A673 (cell line): Measurements from ENCODE around the gene SOWAHB. TPM values are rescaled to one million over a fixed set of nuclear protein-coding genes. Genes with fewer than 3 reads are reported as not detected.
"Not testable (repeated sequence)": the region's sequence is repeated elsewhere in the genome, so short reads cannot be mapped to it uniquely, and the experiment has no call there.

Experiments
- BruUV-seq: library from RNA; stranded (reverse); fragments of 400-500 nt; replicated peaks from 2 replicates; lab custom pipeline; 2021; lab: Mats Ljungman, UMichigan
- CTCF ChIA-PET: fragments of 300-600 bp; sonication (Branson Sonifier 250); formaldehyde crosslinking; loops from one replicate; lab custom pipeline; 2022; ENCODE audit warnings: antibody characterized with exemption; lab: Charles Lee
- POLR2A ChIA-PET: fragments of 300-600 bp; sonication (Branson Sonifier 250); formaldehyde crosslinking; loops from one replicate; lab custom pipeline; 2022; ENCODE audit warnings: antibody characterized with exemption; ENCODE audit not compliant: low non-redundant PET; lab: Charles Lee
- DNase-seq: peaks from one replicate; pipeline ENCODE4 v3.0.0-alpha.2; 2015; ENCODE audit warnings: low spot score
- H3K27ac ChIP-seq: fragments of 200-600 bp; sonication (generic); 2 replicates; pipeline ENCODE4 v1.5.1; 2016; ENCODE audit warnings: mixed run types, low read depth, mild to moderate bottlenecking, mixed read lengths, antibody characterized with exemption, low read length; ENCODE audit not compliant: poor library complexity, severe bottlenecking
- H3K27me3 ChIP-seq: fragments of 200-600 bp; sonication (generic); replicated peaks from 2 replicates; pipeline ENCODE4 v1.6.1; 2017; ENCODE audit warnings: mixed run types, low read depth, mild to moderate bottlenecking, mixed read lengths, antibody characterized with exemption, low read length; ENCODE audit not compliant: insufficient read depth, poor library complexity
- H3K36me3 ChIP-seq: fragments of 200-600 bp; sonication (generic); 2 replicates; pipeline ENCODE4 v1.6.1; 2016; ENCODE audit warnings: mixed run types, mild to moderate bottlenecking, mixed read lengths, antibody characterized with exemption, low read length; ENCODE audit not compliant: insufficient read depth, poor library complexity, severe bottlenecking
- H3K4me1 ChIP-seq: fragments of 200-600 bp; sonication (generic); 2 replicates; pipeline ENCODE4 v1.6.1; 2017; ENCODE audit warnings: mixed run types, mild to moderate bottlenecking, mixed read lengths, antibody characterized with exemption, low read length; ENCODE audit not compliant: insufficient read depth, poor library complexity, severe bottlenecking
- H3K4me3 ChIP-seq: fragments of 200-600 bp; sonication (generic); 2 replicates; pipeline ENCODE4 v1.5.1; 2016; ENCODE audit warnings: low read depth, mixed run types, mild to moderate bottlenecking, mixed read lengths, low read length; ENCODE audit not compliant: poor library complexity, severe bottlenecking
- H3K9me3 ChIP-seq: fragments of 200-600 bp; sonication (generic); 2 replicates; pipeline ENCODE4 v1.6.1; 2016; ENCODE audit warnings: mixed run types, low read depth, mild to moderate bottlenecking, mixed read lengths, antibody characterized with exemption, low read length; ENCODE audit not compliant: poor library complexity, severe bottlenecking
- EZH2 ChIP-seq: fragments of 200-600 bp; sonication (generic); IDR thresholded peaks from 2 replicates; pipeline ENCODE4 v1.6.1; 2017; ENCODE audit warnings: borderline replicate concordance, low read depth, mild to moderate bottlenecking, mixed read lengths, antibody characterized with exemption, low read length; ENCODE audit not compliant: poor library complexity, severe bottlenecking
- intact Hi-C: fragments of 100-400 bp; cut with micrococcal nuclease; formaldehyde crosslinking; loops from one replicate; pipeline ENCODE4 v1.10.0; 2022; ENCODE audit not compliant: unreplicated experiment
- total RNA-seq: library from RNA; stranded (reverse); gene quantifications from 2 replicates; pipeline ENCODE4 v1.2.3, GENCODE V29; 2021
- TF ChIP-seq, protein P1 (sequence below): fragments of 300-800, 200-600 bp; sonication (generic); conservative IDR thresholded peaks from 2 replicates; pipeline ENCODE4 v1.5.1; 2017; ENCODE audit warnings: low read depth, mild to moderate bottlenecking, antibody characterized with exemption, low read length, moderate library complexity, mixed read lengths

SOWAHB gene
- total RNA-seq, 1 experiment from 2014 or later, result 0.15 TPM

DNA sequence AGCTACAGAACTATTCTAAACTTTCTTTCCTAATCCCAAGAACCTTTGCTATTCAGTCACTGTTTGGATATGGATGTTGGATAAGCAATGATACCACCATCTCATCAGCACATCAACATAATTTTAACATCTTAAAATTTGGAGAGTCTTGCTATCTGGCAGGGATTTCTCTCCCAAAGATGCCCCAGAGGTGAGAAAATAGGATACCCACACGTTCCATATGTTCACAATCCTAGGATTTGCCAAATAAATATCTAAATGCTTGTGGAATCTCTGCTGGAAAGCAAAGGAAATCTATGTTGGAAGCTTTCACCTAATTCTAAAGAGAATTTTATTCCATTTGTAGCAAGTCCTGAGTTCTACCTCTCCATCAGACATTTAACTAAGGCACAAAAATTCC is 24.4 kb downstream of the SOWAHB start:
- ChIA-PET CTCF (no interaction called here), POLR2A (no interaction called here)
- intact Hi-C loops, result no loop called here

DNA sequence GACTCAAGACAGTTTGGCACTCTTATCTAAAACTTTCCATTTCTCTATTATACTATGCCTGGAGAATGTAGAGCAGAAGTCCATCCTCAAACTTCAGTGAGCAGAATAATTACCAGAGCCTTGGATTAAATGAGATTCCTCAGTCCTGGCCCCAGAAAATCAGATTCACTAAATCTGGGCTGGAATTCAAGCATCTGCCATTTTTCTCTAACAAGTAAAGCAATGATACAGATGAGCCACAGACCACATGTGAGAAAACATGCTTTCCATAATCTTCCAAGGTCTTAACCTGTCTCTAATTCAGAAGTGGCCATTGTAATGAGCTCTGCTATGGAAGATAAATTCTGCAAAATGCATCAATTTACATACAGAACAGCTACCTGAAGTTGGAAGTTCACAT is 25.4 kb downstream of the SOWAHB start:
- ChIA-PET CTCF (no interaction called here), POLR2A (no interaction called here)
- Histone ChIP-seq H3K9me3 (no peaks in the 10 kb centered on the region), H3K4me3 (no peak overlapping the region), H3K36me3 (no peaks in the 10 kb centered on the region), H3K4me1 (no peaks in the 10 kb centered on the region), H3K27ac (no peak overlapping the region), H3K27me3 (no peaks in the 10 kb centered on the region)
- BruUV-seq, result no TSS peak
- DNase-seq, result no peak
- no peak for TF ChIP-seq EZH2
- TF ChIP-seq, protein P1, sequence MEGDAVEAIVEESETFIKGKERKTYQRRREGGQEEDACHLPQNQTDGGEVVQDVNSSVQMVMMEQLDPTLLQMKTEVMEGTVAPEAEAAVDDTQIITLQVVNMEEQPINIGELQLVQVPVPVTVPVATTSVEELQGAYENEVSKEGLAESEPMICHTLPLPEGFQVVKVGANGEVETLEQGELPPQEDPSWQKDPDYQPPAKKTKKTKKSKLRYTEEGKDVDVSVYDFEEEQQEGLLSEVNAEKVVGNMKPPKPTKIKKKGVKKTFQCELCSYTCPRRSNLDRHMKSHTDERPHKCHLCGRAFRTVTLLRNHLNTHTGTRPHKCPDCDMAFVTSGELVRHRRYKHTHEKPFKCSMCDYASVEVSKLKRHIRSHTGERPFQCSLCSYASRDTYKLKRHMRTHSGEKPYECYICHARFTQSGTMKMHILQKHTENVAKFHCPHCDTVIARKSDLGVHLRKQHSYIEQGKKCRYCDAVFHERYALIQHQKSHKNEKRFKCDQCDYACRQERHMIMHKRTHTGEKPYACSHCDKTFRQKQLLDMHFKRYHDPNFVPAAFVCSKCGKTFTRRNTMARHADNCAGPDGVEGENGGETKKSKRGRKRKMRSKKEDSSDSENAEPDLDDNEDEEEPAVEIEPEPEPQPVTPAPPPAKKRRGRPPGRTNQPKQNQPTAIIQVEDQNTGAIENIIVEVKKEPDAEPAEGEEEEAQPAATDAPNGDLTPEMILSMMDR, result no peak
- intact Hi-C loops, result no loop called here

More for the DNA sequence above, 24.4 kb downstream of the SOWAHB start:
- Histone ChIP-seq H3K27ac (no peak overlapping the region), H3K4me1 (no peaks in the 10 kb centered on the region), H3K27me3 (no peaks in the 10 kb centered on the region), H3K36me3 (no peaks in the 10 kb centered on the region), H3K4me3 (no peak overlapping the region), H3K9me3 (no peaks in the 10 kb centered on the region)
- DNase-seq, result no peak
- TF ChIP-seq, protein P1, result no peak
- no peak for TF ChIP-seq EZH2
- BruUV-seq, result no TSS peak

DNA sequence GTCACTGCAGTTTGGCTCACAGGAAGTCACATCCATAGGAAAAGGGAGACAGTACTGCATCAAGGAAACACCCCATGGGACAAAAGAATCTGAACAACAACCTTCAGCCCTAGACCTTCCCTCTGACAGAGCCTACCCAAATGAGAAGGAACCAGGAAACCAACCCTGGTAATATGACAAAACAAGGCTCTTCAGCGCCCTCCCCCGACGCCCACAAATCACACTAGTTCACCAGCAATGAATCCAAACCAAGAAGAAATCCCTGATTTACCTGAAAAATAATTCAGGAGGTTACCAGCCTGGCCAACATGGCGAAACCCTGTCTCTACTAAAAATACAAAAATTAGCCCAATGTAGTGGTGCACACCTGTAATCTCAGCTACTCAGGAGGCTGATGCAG is 29.2 kb downstream of the SOWAHB start:
- DNase-seq, BruUV-seq, H3K9me3 ChIP-seq, H3K4me1 ChIP-seq, H3K27me3 ChIP-seq, H3K27ac ChIP-seq, H3K4me3 ChIP-seq, CTCF ChIA-PET, H3K36me3 ChIP-seq, intact Hi-C loops: not testable (repeated sequence)
- POLR2A ChIA-PET, result interaction anchor here (0.7 kb wide), 1 partner anchor 289 kb away, joined by 9 read pairs; no protein-coding TSS in a partner anchor
